ENCODE results near the gene CHPF. TPM values are rescaled to one million over a fixed set of nuclear protein-coding genes. Genes with fewer than 3 reads are reported as not detected.

The CHPF gene
- total RNA-seq, 1 experiment from 2014 or later = 126 TPM

GRCh38 chr2:219498280-219499057, 45.1 kb downstream of the CHPF start, which contains the start of gene GMPPA:
TSS of gene GMPPA (plus strand) at chr2:219498891. CDS start at chr2:219499976, 1,085 bp downstream.
- DNase-seq (ENCODE audit: low read depth) = peak; percentile 99

DNA sequence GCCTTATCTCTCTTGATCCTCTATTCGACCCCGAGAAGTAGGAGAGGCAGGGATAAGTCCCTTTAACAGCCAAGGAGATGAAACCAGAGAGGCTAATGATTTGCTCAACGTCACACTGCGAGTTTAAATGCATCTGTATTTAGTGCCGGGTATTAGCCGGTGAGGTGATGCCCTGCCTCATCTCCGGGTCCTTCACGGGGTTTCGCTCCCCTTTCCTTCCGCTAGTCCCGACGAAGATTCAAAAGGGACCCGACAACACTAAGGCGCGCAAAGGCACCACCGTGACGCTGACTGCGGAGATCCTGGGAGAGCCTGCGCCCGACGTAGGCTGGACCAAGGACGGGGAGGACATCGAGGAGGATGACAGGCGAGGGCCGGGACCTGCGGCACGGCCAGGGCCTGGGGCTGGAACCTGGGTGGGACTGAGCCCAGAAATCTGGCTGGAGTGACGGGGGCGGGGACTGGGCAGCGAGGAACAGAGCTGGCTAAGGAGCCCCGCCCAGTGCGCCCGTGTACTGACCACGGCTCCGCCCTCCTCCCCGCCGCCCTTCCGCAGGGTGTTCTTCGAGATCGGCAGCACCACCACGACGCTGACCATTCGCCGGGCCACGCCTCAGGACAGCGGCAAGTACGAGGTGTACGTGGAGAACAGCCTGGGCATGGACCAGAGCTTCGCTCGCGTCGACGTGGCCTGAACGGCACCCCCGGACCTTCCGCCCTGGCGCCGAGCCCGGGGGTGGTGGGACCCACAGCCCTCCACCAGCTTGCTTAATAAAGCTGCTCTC, 45.9 kb downstream of the CHPF start:
- DNase-seq (ENCODE audit: low read depth) = peak; percentile 66

- no peak for DNase-seq (ENCODE audit: low read depth)
These were observed 46.6 kb downstream of the CHPF start for GRCh38 chr2:219496825-219497494.

GRCh38 chr2:219496247-219496824, 47.3 kb downstream of the CHPF start:
- DNase-seq (ENCODE audit: low read depth) = no peak

GRCh38 chr2:219495531-219496122, 48.0 kb downstream of the CHPF start:
- DNase-seq (ENCODE audit: low read depth) = peak; percentile 63

GRCh38 chr2:219494952-219495530, 48.6 kb downstream of the CHPF start:
- DNase-seq (ENCODE audit: low read depth) = no peak

- no peak for DNase-seq (ENCODE audit: low read depth)
These were observed 50.5 kb downstream of the CHPF start for GRCh38 chr2:219493086-219493485.

DNA sequence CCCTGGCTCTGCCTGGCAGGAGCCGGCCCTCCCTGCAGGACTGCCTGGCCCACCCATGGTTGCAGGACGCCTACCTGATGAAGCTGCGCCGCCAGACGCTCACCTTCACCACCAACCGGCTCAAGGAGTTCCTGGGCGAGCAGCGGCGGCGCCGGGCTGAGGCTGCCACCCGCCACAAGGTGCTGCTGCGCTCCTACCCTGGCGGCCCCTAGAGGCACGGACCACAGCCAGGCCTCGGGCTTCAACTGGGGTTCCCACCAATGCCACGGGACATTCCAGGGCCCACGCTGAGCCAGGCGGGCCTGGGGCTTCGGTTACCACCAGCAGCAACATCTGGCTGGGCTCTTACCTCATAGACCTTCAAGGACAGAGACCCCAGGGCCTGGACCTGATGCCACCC, 51.0 kb downstream of the CHPF start:
- no peak for DNase-seq (ENCODE audit: low read depth)

- no peak for DNase-seq (ENCODE audit: low read depth)
These were observed 52.2 kb downstream of the CHPF start for GRCh38 chr2:219491278-219491963.

DNA sequence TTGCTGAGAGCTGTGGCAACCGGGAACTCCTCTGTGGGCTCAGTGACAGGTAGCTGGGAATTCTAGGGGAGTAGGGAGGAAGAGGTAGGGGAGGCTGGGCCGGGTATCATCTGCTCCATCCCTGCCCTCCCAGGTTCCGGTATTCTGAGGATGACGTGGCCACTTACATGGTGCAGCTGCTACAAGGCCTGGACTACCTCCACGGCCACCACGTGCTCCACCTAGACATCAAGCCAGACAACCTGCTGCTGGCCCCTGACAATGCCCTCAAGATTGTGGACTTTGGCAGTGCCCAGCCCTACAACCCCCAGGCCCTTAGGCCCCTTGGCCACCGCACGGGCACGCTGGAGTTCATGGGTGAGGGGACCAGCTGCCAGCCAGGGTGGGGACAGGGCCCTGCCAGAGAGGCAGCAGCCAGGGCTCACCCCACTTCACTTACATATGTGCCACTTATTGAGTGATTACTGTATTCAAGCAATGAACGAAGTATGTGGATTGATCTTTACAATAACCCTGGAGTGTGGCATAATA, 52.9 kb downstream of the CHPF start:
- no peak for DNase-seq (ENCODE audit: low read depth)

- no peak for DNase-seq (ENCODE audit: low read depth)
These were observed 53.4 kb downstream of the CHPF start for GRCh38 chr2:219490186-219490585.

- no peak for DNase-seq (ENCODE audit: low read depth)
These were observed 54.3 kb downstream of the CHPF start for GRCh38 chr2:219489315-219489714.

Small RNA genes lying within 50 kb of the gene (small RNA-seq; reads per million reads assigned to genes)
- gene MIR3132 (not detected), gene RN7SKP213 (not detected)

Other genes starting within 250 kb of the CHPF start
- gene PTPRN, start 234.4 kb downstream of the CHPF start, total RNA-seq (2014; rRNA removed; shearing (Covaris generic)) = 10.2 and 11.2 TPM in 2 replicates
- not detected in 2 replicates for gene RESP18, start 211.1 kb downstream of the CHPF start, total RNA-seq (2014; rRNA removed; shearing (Covaris generic))
- 77.0 and 94.9 TPM in 2 replicates for gene DNPEP, start 155.9 kb downstream of the CHPF start, total RNA-seq (2014; rRNA removed; shearing (Covaris generic))
- gene DES, start 125.4 kb downstream of the CHPF start, total RNA-seq (2014; rRNA removed; shearing (Covaris generic)) = not detected in 2 replicates
- gene SPEG, start 109.0 kb downstream of the CHPF start, total RNA-seq (2014; rRNA removed; shearing (Covaris generic)) = 20.6 and 23.0 TPM in 2 replicates
- 40.0 and 47.8 TPM in 2 replicates for gene GMPPA, start 44.9 kb downstream of the CHPF start, total RNA-seq (2014; rRNA removed; shearing (Covaris generic))
- gene ASIC4, start 29.3 kb downstream of the CHPF start, total RNA-seq (2014; rRNA removed; shearing (Covaris generic)) = not detected in 2 replicates
- gene TMEM198, start 219 bp upstream of the CHPF start, total RNA-seq (2014; rRNA removed; shearing (Covaris generic)) = 1.8 and 2.0 TPM in 2 replicates
- 71.0 and 80.8 TPM in 2 replicates for gene OBSL1, start 27.7 kb upstream of the CHPF start, total RNA-seq (2014; rRNA removed; shearing (Covaris generic))
- not detected in 2 replicates for gene INHA, start 28.5 kb upstream of the CHPF start, total RNA-seq (2014; rRNA removed; shearing (Covaris generic))
- gene STK11IP, start 54.0 kb upstream of the CHPF start, total RNA-seq (2014; rRNA removed; shearing (Covaris generic)) = 17.1 and 18.2 TPM in 2 replicates
- gene SLC4A3, start 83.8 kb upstream of the CHPF start, total RNA-seq (2014; rRNA removed; shearing (Covaris generic)) = 5.8 and 7.9 TPM in 2 replicates

Data from HT1080 (cell line).